Kidney epithelial cell (primary cell): Measurements from ENCODE around the gene SORBS1. TPM values are rescaled to one million over a fixed set of nuclear protein-coding genes. Genes with fewer than 3 reads are reported as not detected.

Source experiments
- DNase-seq: peaks from one replicate; pipeline ENCODE4 v3.0.0-alpha.2; 2010; ENCODE audit warnings: low read depth
- H3K27me3 ChIP-seq: 2 replicates; pipeline ENCODE4 v1.6.0; 2011; ENCODE audit warnings: low read length; ENCODE audit not compliant: control insufficient read depth, insufficient read depth
- H3K36me3 ChIP-seq: 2 replicates; pipeline ENCODE4 v1.5.1; 2011; ENCODE audit warnings: low read length; ENCODE audit not compliant: control insufficient read depth, insufficient read depth
- H3K4me3 ChIP-seq: 2 replicates; pipeline ENCODE4 v1.5.1; 2011; ENCODE audit warnings: low read depth, mild to moderate bottlenecking, control low read depth, low read length
- CTCF ChIP-seq: IDR thresholded peaks from 2 replicates; pipeline ENCODE4 v1.5.1; 2011; ENCODE audit warnings: mild to moderate bottlenecking, moderate library complexity, low read length, control low read depth, inconsistent platforms; ENCODE audit not compliant: insufficient read depth, poor library complexity, severe bottlenecking
- total RNA-seq: library from RNA; depleted of rRNA; stranded (reverse); fragments of >200 nt; gene quantifications from 2 replicates; pipeline ENCODE4 v1.2.3, GENCODE V29; 2015

SORBS1 gene
- total RNA-seq, 1 donor from 2014 or later = 4.9 TPM

- Histone ChIP-seq H3K36me3 (no peaks in the 10 kb centered on the region), H3K27me3 (no peaks in the 10 kb centered on the region), H3K4me3 (no peak overlapping the region)
- no peak for TF ChIP-seq CTCF
- DNase-seq = no peak
Observed at GRCh38 chr10:95384011-95384704, 177.0 kb downstream of the SORBS1 start.

GRCh38 chr10:95382596-95382995 is 178.6 kb downstream of the SORBS1 start:
- H3K27me3 ChIP-seq = no peaks in the 10 kb centered on the region
- TF ChIP-seq CTCF = no peak

GRCh38 chr10:95382174-95382573 is 179.0 kb downstream of the SORBS1 start:
- no peaks in the 10 kb centered on the region for H3K27me3 ChIP-seq
- DNase-seq = no peak
- H3K36me3 ChIP-seq = no peaks in the 10 kb centered on the region
- TF ChIP-seq CTCF = no peak
- H3K4me3 ChIP-seq = no peak overlapping the region

More at GRCh38 chr10:95382596-95382995, 178.6 kb downstream of the SORBS1 start:
- H3K36me3 ChIP-seq = no peaks in the 10 kb centered on the region
- no peak for DNase-seq
- H3K4me3 ChIP-seq = no peak overlapping the region

- no peak for TF ChIP-seq CTCF
- H3K36me3 ChIP-seq = no peaks in the 10 kb centered on the region
- H3K4me3 ChIP-seq = no peak overlapping the region
- H3K27me3 ChIP-seq = no peaks in the 10 kb centered on the region
- no peak for DNase-seq
Observed at GRCh38 chr10:95377950-95378349, 183.2 kb downstream of the SORBS1 start.

GRCh38 chr10:95375418-95375817 is 185.8 kb downstream of the SORBS1 start:
- Histone ChIP-seq H3K27me3 (no peaks in the 10 kb centered on the region), H3K36me3 (no peaks in the 10 kb centered on the region), H3K4me3 (no peak overlapping the region)
- DNase-seq = no peak
- TF ChIP-seq CTCF = no peak
